Endothelial cell (in vitro differentiated cells): Measurements from ENCODE around the gene BANF2. TPM values are rescaled to one million over a fixed set of nuclear protein-coding genes. Genes with fewer than 3 reads are reported as not detected.

Source experiments
- DNase-seq: peaks from one replicate; pipeline ENCODE4 v3.0.0; 2021; ENCODE audit warnings: low spot score
- H3K27ac Mint-ChIP-seq: one replicate; pipeline ENCODE4 v1.8.0; 2021; ENCODE audit warnings: mixed read lengths, inconsistent platforms; ENCODE audit not compliant: unreplicated experiment
- H3K27me3 Mint-ChIP-seq: one replicate; pipeline ENCODE4 v1.8.0; 2021; ENCODE audit warnings: mild to moderate bottlenecking, moderate library complexity, mixed read lengths, inconsistent platforms; ENCODE audit not compliant: unreplicated experiment
- H3K36me3 Mint-ChIP-seq: one replicate; pipeline ENCODE4 v1.8.0; 2021; ENCODE audit warnings: mild to moderate bottlenecking, low read depth, mixed read lengths, inconsistent platforms; ENCODE audit not compliant: unreplicated experiment
- H3K4me1 Mint-ChIP-seq: one replicate; pipeline ENCODE4 v1.8.0; 2021; ENCODE audit warnings: mild to moderate bottlenecking, mixed read lengths, inconsistent platforms; ENCODE audit not compliant: unreplicated experiment
- H3K4me3 Mint-ChIP-seq: one replicate; pipeline ENCODE4 v1.8.0; 2021; ENCODE audit warnings: mild to moderate bottlenecking, mixed read lengths, inconsistent platforms; ENCODE audit not compliant: unreplicated experiment
- H3K9me3 Mint-ChIP-seq: one replicate; pipeline ENCODE4 v1.8.0; 2021; ENCODE audit warnings: mixed read lengths, inconsistent platforms; ENCODE audit not compliant: unreplicated experiment
- CTCF ChIP-seq: fragments of 200-600 bp; sonication (generic); IDR thresholded peaks from one replicate; pipeline ENCODE4 v1.5.0; 2021; ENCODE audit warnings: antibody characterized with exemption; ENCODE audit not compliant: unreplicated experiment
- total RNA-seq: library from RNA; stranded (reverse); fragmentation: NEBNext Ultra II Directional; extraction: Animal tissue kit (Norgen Biotek cat#: 25700); gene quantifications from one replicate; pipeline ENCODE4 v1.2.1, GENCODE V29; 2021; ENCODE audit not compliant: unreplicated experiment

Gene BANF2
- total RNA-seq, 1 donor from 2014 or later: not detected

GRCh38 chr20:17652411-17652810, 47.4 kb upstream of the BANF2 start:
- Mint-ChIP-seq H3K4me3 (no peak overlapping the region), H3K4me1 (peaks cover 2% of the 10 kb centered on the region), H3K27ac (no peak overlapping the region), H3K36me3 (peaks cover 15% of the 10 kb centered on the region), H3K9me3 (no peaks in the 10 kb centered on the region), H3K27me3 (no peaks in the 10 kb centered on the region)
- TF ChIP-seq CTCF: no peak
- DNase-seq: no peak

DNA sequence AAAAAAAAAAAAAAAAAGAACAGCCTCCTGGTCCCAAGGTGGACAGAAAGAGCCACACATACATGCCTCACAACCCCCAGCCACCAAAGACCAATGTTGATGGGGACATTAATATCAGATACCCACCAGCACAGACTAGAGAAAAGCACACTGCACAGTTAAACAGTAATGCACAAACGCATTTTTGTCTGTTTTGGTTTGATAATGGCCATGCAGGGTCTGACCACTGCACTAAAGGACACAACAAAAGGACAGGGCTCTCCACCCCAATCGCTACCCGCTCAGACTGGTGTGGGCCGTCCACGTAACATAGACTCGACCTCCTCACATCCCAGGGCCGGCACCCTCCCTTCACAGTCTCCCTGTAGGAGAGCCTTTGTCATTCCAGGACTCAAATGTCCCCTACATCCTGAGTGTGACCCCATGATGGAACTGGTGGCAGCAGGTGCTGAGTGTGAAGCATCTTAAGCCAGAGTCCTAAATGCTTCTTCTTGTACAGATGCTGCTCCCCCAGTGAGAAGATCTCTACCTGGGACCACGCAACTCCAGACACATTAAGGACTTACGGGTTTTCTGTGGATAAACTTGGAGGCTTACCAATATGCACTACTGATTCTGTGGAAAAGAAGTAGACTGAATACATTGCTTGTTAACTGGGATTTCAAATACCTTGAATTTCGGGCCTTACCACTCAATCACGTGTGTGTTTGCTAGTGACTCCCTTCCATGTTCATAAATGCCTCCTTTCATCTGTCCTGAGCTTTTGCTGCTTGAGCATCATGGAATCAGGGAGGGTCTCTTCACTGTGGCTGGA, 45.7 kb upstream of the BANF2 start:
- H3K9me3 Mint-ChIP-seq: no peaks in the 10 kb centered on the region
- no peak for DNase-seq
- peaks cover 30% of the 10 kb centered on the region for H3K36me3 Mint-ChIP-seq
- TF ChIP-seq CTCF: no peak
- peak overlapping the region; percentile 42 for H3K27ac Mint-ChIP-seq
- no peaks in the 10 kb centered on the region for H3K27me3 Mint-ChIP-seq
- H3K4me1 Mint-ChIP-seq: peaks cover 6% of the 10 kb centered on the region
- no peak overlapping the region for H3K4me3 Mint-ChIP-seq

DNA sequence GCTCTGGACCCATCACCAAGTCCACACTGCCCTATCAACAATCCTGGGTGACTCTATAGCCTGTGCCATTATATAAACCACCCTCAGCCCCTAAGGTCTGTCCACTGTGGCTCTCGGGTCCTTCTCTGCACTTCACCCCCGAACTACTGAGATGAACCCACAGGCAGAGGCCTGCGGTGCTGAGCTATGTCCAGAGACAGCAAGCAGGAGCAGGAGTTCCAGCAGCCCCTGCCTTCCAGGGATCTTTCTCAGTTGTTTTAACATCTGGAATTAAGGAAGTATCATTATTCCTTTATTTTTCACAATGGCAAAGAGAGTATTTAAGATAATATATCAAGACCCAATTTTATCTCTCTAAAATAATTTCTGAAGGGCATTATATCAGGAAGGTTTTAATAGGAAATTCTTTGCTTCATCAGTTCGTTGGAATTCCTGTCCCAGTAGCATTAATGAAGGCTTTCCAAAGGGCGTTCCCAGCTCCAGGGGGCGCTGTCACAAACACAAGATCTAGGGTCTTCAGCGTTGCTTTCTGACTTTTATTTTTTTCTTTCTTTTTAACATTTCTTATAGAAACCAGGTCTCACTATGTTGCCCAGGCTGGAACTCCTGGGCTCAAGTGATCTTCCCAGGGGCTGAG, 45.0 kb upstream of the BANF2 start:
- Mint-ChIP-seq H3K9me3 (no peaks in the 10 kb centered on the region), H3K36me3 (peaks cover 35% of the 10 kb centered on the region), H3K27me3 (no peaks in the 10 kb centered on the region), H3K27ac (peak overlapping the region; percentile 40), H3K4me3 (no peak overlapping the region), H3K4me1 (peaks cover 8% of the 10 kb centered on the region)
- peak; percentile 77 for DNase-seq
- TF ChIP-seq CTCF: peak; percentile 85

GRCh38 chr20:17655286-17655651, 44.5 kb upstream of the BANF2 start:
- H3K36me3 Mint-ChIP-seq: peaks cover 41% of the 10 kb centered on the region

More at GRCh38 chr20:17655286-17655651, 44.5 kb upstream of the BANF2 start:
- TF ChIP-seq CTCF: no peak
- Mint-ChIP-seq H3K4me1 (peaks cover 12% of the 10 kb centered on the region), H3K9me3 (no peaks in the 10 kb centered on the region), H3K27ac (no peak overlapping the region), H3K27me3 (no peaks in the 10 kb centered on the region), H3K4me3 (no peak overlapping the region)
- DNase-seq: no peak
